A549 (cell line): Measurements from ENCODE around the gene BPIFA1. TPM values are rescaled to one million over a fixed set of nuclear protein-coding genes. Genes with fewer than 3 reads are reported as not detected.

Experiments
- ATAC-seq, 2 experiments: fragments of 200-7000 bp in 1 of 2; fragments of >200 bp in 1 of 2; cut with Nextera tagmentation in 1 of 2; cut with Tn5 transposase in 1 of 2; 3 replicates each; pipeline versions ENCODE4 v1.8.0 to v1.9.1; 2018 to 2020; ENCODE audit warnings: mild to moderate bottlenecking in 1 of 2, moderate library complexity in 1 of 2
- CTCF ChIA-PET: fragments of 300-600 bp; sonication (Branson Sonifier 250); formaldehyde crosslinking; extraction: SDS; loops from one replicate; lab custom pipeline; 2021; ENCODE audit warnings: antibody characterized with exemption, inconsistent platforms; lab: Yijun Ruan, JAX
- POLR2A ChIA-PET: fragments of 350-600 bp; formaldehyde crosslinking; extraction: SDS; loops from one replicate; lab custom pipeline; 2021; ENCODE audit warnings: antibody characterized with exemption, inconsistent platforms; lab: Yijun Ruan, JAX
- DNase-seq, 2 experiments: peaks; one replicate each; pipeline versions ENCODE4 v3.0.0 to v3.0.0-alpha.2; 2011 to 2016; ENCODE audit warnings: low read depth in 1 of 2, low spot score in 1 of 2
- FAIRE-seq: peaks from 2 replicates; lab custom pipeline; 2011; peaks lifted over from hg19 to GRCh38; lab: Jason Lieb, UNC
- H3K27ac ChIP-seq, 2 experiments: fragments of >200 bp; sonication (Bioruptor Twin); formaldehyde crosslinking; 3 replicates each; pipeline ENCODE4 v1.5.1; 2016 to 2017
- H3K4me1 ChIP-seq: fragments of >200 bp; sonication (Bioruptor Twin); formaldehyde crosslinking; 3 replicates; pipeline ENCODE4 v1.6.1; 2016
- H3K4me2 ChIP-seq: fragments of >200 bp; sonication (Bioruptor Twin); formaldehyde crosslinking; 3 replicates; pipeline ENCODE4 v1.6.1; 2016
- H3K4me3 ChIP-seq: fragments of >200 bp; sonication (Bioruptor Twin); formaldehyde crosslinking; 3 replicates; pipeline ENCODE4 v1.5.1; 2016
- H3K9me3 ChIP-seq: fragments of >200 bp; sonication (Bioruptor Twin); formaldehyde crosslinking; 3 replicates; pipeline ENCODE4 v1.6.1; 2016
- BHLHE40 ChIP-seq: IDR thresholded peaks from 2 replicates; pipeline ENCODE4 v1.6.1; 2012; ENCODE audit warnings: low read depth, low read length, inconsistent platforms
- CHD2 ChIP-seq: fragments of 150-350 bp; IDR thresholded peaks from 2 replicates; pipeline ENCODE4 v1.6.1; 2014; ENCODE audit warnings: low read length; ENCODE audit not compliant: partially characterized antibody
- ESRRA ChIP-seq: fragments of 150-350 bp; IDR thresholded peaks from 2 replicates; pipeline ENCODE4 v1.6.1; 2014; ENCODE audit warnings: mild to moderate bottlenecking, low read length, borderline replicate concordance
- FOSL2 ChIP-seq, 2 experiments: fragments of 450-650 bp in 1 of 2; fragments of >200 bp in 1 of 2; sonication (Bioruptor Twin) in 1 of 2; formaldehyde crosslinking; IDR thresholded peaks; 2 replicates each; pipeline versions ENCODE4 v1.5.0 to v1.6.1; 2016 to 2020; ENCODE audit warnings: mild to moderate bottlenecking in 1 of 2, moderate library complexity in 1 of 2
- HDAC2 ChIP-seq: fragments of 200-600 bp; sonication (generic); IDR thresholded peaks from 2 replicates; pipeline ENCODE4 v1.6.1; 2016
- HOXA7 ChIP-seq: fragments of 250-450 bp; sonication (Bioruptor Pico); IDR thresholded peaks from 2 replicates; pipeline ENCODE4 v1.5.0; 2020; ENCODE audit warnings: mild to moderate bottlenecking, moderate library complexity
- HOXB5 ChIP-seq: fragments of 250-450 bp; sonication (Bioruptor Pico); IDR thresholded peaks from 2 replicates; pipeline ENCODE4 v1.5.0; 2020; ENCODE audit warnings: mild to moderate bottlenecking, moderate library complexity
- JUNB ChIP-seq: fragments of >200 bp; sonication (Bioruptor Twin); formaldehyde crosslinking; IDR thresholded peaks from 2 replicates; pipeline ENCODE4 v1.6.1; 2016
- MAZ ChIP-seq: fragments of 150-350 bp; IDR thresholded peaks from 2 replicates; pipeline ENCODE4 v1.6.1; 2014; ENCODE audit warnings: antibody characterized with exemption, low read depth, low read length, borderline replicate concordance
- NPAS2 ChIP-seq: fragments of 250-450 bp; sonication (Bioruptor Pico); IDR thresholded peaks from 2 replicates; pipeline ENCODE4 v1.8.0; 2022; ENCODE audit warnings: mild to moderate bottlenecking, moderate library complexity, borderline replicate concordance
- TP53 ChIP-seq: fragments of 250-450 bp; sonication (Bioruptor Pico); IDR thresholded peaks from 2 replicates; pipeline ENCODE4 v1.5.0; 2021; ENCODE audit warnings: mild to moderate bottlenecking, moderate library complexity
- ZSCAN20 ChIP-seq: fragments of 250-450 bp; sonication (Bioruptor Pico); IDR thresholded peaks from 2 replicates; pipeline ENCODE4 v1.8.0; 2022; ENCODE audit warnings: mild to moderate bottlenecking, moderate library complexity
- WGBS: methylation state at CpG from one replicate; pipeline ENCODE4 v1.1.6; 2017; ENCODE audit errors: missing lambda C conversion rate; 5-methylcytosine and 5-hydroxymethylcytosine counted together
- polyA plus RNA-seq, 4 experiments: library from polyadenylated mRNA; depleted of rRNA in 3 of 4; stranded (reverse); fragments of >200 nt; fragmentation: RNase III in 1 of 4; extraction: RNeasy Plus Mini Kit Qiagen cat#74134 plus additional on column Dnase treatment in 1 of 4; gene quantifications; 2 replicates in 3 of 4; 3 replicates in 1 of 4; pipeline ENCODE4 v1.2.3, GENCODE V29; 2011 to 2017
- TF ChIP-seq, protein P1 (sequence below): fragments of 450-650 bp; IDR thresholded peaks from 2 replicates; pipeline ENCODE4 v1.6.1; 2014; ENCODE audit warnings: antibody characterized with exemption
- TF ChIP-seq, protein P2 (sequence below): IDR thresholded peaks from 2 replicates; pipeline ENCODE4 v1.6.1; 2012; ENCODE audit warnings: low read depth, borderline replicate concordance
- TF ChIP-seq, protein P3 (sequence below): IDR thresholded peaks from 2 replicates; pipeline ENCODE4 v1.6.1; 2012
- TF ChIP-seq, protein P4 (sequence below): fragments of >200 bp; sonication (Bioruptor Twin); formaldehyde crosslinking; IDR thresholded peaks from 3 replicates; pipeline ENCODE4 v1.5.1; 2016
- TF ChIP-seq, protein P5 (sequence below): fragments of >200 bp; sonication (Bioruptor Twin); formaldehyde crosslinking; IDR thresholded peaks from 3 replicates; pipeline ENCODE4 v1.6.1; 2016
- TF ChIP-seq, protein P6 (sequence below): fragments of 250-450 bp; sonication (Bioruptor Pico); IDR thresholded peaks from 2 replicates; pipeline ENCODE4 v1.5.0; 2021; ENCODE audit warnings: mild to moderate bottlenecking, moderate library complexity, borderline replicate concordance

Gene BPIFA1
- polyA plus RNA-seq, 2 of the 4 experiments (the other 2 are of a cell fraction) = not detected

DNA sequence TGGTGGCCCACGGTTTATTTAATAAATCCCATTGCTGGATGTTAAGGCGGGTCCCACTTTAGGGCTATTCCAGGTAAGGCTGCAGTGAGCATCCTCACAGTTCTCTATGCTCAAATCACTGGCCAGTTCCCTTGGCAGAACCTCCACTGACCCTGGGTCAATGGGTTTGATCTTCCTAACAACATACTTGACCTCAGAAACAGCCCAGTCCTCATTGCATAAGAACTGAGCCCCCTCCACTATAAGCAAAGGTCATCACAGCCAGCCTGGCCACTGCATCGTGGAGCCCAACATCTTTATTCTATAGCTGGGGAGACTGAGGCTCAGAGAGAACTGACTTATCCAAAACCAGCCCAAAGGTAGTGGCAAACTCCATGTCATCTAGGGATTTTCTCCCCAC, 42.9 kb downstream of the BPIFA1 start:
- WGBS = 32% methylated on average over 3 of the region's 3 CpGs
- Histone ChIP-seq H3K27ac (no peak overlapping the region), H3K9me3 (no peaks in the 10 kb centered on the region), H3K4me1 (peaks cover 5% of the 10 kb centered on the region; the same call in 2 of the 3 replicates), H3K4me3 (no peak overlapping the region)
- ChIA-PET CTCF (interaction anchor here (0.9 to 1.1 kb wide), 4 partner anchors 13 to 21 kb away, joined by 3 to 9 read pairs (median 4); no protein-coding TSS in a partner anchor), POLR2A (no interaction called here)
- ATAC-seq (no peak), FAIRE-seq (no peak), DNase-seq (no peak)
- TF ChIP-seq NPAS2 (CRISPR knock-in tag) = no peak
- TF ChIP-seq BHLHE40 = no peak
- TF ChIP-seq, protein P1, sequence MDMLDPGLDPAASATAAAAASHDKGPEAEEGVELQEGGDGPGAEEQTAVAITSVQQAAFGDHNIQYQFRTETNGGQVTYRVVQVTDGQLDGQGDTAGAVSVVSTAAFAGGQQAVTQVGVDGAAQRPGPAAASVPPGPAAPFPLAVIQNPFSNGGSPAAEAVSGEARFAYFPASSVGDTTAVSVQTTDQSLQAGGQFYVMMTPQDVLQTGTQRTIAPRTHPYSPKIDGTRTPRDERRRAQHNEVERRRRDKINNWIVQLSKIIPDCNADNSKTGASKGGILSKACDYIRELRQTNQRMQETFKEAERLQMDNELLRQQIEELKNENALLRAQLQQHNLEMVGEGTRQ = no peak
- TF ChIP-seq, protein P2, sequence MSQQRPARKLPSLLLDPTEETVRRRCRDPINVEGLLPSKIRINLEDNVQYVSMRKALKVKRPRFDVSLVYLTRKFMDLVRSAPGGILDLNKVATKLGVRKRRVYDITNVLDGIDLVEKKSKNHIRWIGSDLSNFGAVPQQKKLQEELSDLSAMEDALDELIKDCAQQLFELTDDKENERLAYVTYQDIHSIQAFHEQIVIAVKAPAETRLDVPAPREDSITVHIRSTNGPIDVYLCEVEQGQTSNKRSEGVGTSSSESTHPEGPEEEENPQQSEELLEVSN = no peak
- TF ChIP-seq FOSL2 (IDR thresholded peaks at IDR 0.05) = no peak
- no peak for TF ChIP-seq FOSL2 (CRISPR knock-in tag; IDR thresholded peaks at IDR 0.05)
- TF ChIP-seq, protein P3, sequence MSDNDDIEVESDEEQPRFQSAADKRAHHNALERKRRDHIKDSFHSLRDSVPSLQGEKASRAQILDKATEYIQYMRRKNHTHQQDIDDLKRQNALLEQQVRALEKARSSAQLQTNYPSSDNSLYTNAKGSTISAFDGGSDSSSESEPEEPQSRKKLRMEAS = no peak
- TF ChIP-seq, protein P4, sequence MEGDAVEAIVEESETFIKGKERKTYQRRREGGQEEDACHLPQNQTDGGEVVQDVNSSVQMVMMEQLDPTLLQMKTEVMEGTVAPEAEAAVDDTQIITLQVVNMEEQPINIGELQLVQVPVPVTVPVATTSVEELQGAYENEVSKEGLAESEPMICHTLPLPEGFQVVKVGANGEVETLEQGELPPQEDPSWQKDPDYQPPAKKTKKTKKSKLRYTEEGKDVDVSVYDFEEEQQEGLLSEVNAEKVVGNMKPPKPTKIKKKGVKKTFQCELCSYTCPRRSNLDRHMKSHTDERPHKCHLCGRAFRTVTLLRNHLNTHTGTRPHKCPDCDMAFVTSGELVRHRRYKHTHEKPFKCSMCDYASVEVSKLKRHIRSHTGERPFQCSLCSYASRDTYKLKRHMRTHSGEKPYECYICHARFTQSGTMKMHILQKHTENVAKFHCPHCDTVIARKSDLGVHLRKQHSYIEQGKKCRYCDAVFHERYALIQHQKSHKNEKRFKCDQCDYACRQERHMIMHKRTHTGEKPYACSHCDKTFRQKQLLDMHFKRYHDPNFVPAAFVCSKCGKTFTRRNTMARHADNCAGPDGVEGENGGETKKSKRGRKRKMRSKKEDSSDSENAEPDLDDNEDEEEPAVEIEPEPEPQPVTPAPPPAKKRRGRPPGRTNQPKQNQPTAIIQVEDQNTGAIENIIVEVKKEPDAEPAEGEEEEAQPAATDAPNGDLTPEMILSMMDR = no peak
- no peak for TF ChIP-seq ZSCAN20 (CRISPR knock-in tag)
- no peak for TF ChIP-seq HOXB5 (CRISPR knock-in tag)
- no peak for TF ChIP-seq MAZ
- TF ChIP-seq, all 56 proteins: peak for 0
- H3K4me2 ChIP-seq = no peak overlapping the region

DNA sequence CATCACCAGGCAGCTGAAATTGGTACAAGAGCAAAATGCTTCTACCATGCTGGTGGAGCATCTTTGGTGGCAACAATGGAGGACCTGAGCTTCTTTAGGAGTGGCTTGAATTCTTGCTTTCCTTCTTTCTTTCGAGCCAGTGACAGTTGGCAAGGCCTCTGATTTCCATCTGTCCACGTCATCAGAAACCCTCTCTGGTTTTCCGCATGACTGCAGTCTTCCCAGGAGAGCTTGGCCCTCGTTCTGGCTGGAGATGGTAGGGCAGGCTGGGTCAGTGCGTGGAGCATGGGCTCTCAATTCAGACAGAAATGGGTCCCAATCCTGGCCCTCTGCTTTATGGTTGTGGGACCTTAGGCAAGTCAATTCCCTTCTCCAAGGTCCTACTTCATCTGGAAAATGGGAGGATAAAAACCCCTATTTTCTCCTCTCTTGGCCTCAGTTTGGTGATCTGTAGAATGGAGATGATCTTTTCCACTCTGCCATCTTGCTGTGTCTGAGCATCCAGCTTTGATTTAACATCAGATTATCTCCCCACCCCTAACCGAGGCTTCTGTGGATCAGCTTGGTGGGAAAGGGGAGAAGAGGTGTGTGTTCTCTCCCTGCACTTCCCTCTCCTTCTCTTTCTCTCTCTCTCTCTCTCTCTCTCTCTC, 43.6 kb downstream of the BPIFA1 start:
- no peak for DNase-seq
- WGBS = 53% methylated on average over 6 of the region's 6 CpGs
- TF ChIP-seq ESRRA (no peak), HOXB5 (CRISPR knock-in tag) (no peak), HDAC2 (no peak), HOXA7 (no peak)
- TF ChIP-seq, protein P2 = no peak
- ChIA-PET CTCF (interaction anchor here (0.9 to 1.1 kb wide), 4 partner anchors 12 to 20 kb away, joined by 3 to 9 read pairs (median 4); no protein-coding TSS in a partner anchor), POLR2A (no interaction called here)
- ATAC-seq = no peak
- H3K4me3 ChIP-seq = no peak overlapping the region
- H3K4me2 ChIP-seq = no peak overlapping the region
- H3K4me1 ChIP-seq = peaks cover 5% of the 10 kb centered on the region; the same call in 2 of the 3 replicates
- H3K27ac ChIP-seq = no peak overlapping the region
- no peaks in the 10 kb centered on the region for H3K9me3 ChIP-seq
- FAIRE-seq = no peak

DNA sequence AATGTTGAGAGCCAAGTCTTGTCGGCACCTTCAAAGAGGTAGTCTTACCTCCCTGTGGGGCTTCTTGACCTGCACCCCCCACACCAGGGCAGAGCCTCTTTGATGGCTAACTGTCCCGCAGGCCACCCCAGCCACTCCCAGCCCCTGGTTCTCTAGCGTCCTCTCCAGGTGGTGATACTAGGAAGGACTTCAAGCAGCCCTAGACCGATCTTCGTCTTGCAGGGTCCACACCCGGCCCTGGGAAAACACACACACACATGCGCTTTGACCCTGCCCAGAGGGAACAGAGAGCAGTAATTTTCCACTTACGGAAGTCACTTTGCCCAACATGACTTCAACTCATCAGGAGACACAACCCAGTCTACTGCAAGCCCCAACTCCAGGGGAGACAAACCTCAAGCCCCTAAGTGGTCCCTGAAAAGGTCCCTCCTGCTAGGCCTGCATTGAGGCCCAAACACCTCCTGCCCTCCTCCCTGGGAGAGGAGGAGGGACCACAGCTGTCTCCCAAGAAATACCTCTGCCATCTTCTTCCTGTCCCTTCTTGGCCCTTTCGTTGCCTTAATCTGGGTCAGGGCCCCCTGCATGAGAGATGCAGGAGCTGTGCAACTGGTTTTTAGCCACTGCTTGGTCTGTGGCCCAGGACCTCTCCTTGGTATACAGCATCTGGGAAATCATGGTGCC, 44.3 kb downstream of the BPIFA1 start:
- ATAC-seq (no peak), FAIRE-seq (no peak), DNase-seq (no peak)
- 70% methylated on average over 9 of the region's 9 CpGs for WGBS
- POLR2A ChIA-PET = no interaction called here
- Histone ChIP-seq H3K4me1 (peaks cover 5% of the 10 kb centered on the region; the same call in 2 of the 3 replicates), H3K27ac (no peak overlapping the region), H3K9me3 (no peaks in the 10 kb centered on the region), H3K4me3 (no peak overlapping the region), H3K4me2 (no peak overlapping the region)
- no peak for TF ChIP-seq HDAC2
- TF ChIP-seq, protein P5, sequence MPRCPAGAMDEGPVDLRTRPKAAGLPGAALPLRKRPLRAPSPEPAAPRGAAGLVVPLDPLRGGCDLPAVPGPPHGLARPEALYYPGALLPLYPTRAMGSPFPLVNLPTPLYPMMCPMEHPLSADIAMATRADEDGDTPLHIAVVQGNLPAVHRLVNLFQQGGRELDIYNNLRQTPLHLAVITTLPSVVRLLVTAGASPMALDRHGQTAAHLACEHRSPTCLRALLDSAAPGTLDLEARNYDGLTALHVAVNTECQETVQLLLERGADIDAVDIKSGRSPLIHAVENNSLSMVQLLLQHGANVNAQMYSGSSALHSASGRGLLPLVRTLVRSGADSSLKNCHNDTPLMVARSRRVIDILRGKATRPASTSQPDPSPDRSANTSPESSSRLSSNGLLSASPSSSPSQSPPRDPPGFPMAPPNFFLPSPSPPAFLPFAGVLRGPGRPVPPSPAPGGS = no peak
- TF ChIP-seq JUNB = no peak
- TF ChIP-seq TP53 (CRISPR knock-in tag) = no peak
- TF ChIP-seq, protein P6, sequence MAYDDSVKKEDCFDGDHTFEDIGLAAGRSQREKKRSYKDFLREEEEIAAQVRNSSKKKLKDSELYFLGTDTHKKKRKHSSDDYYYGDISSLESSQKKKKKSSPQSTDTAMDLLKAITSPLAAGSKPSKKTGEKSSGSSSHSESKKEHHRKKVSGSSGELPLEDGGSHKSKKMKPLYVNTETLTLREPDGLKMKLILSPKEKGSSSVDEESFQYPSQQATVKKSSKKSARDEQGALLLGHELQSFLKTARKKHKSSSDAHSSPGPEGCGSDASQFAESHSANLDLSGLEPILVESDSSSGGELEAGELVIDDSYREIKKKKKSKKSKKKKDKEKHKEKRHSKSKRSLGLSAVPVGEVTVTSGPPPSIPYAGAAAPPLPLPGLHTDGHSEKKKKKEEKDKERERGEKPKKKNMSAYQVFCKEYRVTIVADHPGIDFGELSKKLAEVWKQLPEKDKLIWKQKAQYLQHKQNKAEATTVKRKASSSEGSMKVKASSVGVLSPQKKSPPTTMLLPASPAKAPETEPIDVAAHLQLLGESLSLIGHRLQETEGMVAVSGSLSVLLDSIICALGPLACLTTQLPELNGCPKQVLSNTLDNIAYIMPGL = no peak
- no peak for TF ChIP-seq CHD2
- CTCF ChIA-PET = interaction anchor here (1.1 kb wide), 1 partner anchor 15 kb away, joined by 5 read pairs; no protein-coding TSS in a partner anchor
